Fibroblast of the aortic adventitia (primary cell): ENCODE data around the gene POLR2L. TPM values are rescaled to one million over a fixed set of nuclear protein-coding genes. Genes with fewer than 3 reads are reported as not detected.
A peak's percentile ranks its signal among the peaks of the same experiment; 100 is the strongest.

Source experiments
- DNase-seq: peaks from one replicate; pipeline ENCODE4 v3.0.0-alpha.2; 2010; ENCODE audit warnings: low read depth
- H3K4me3 ChIP-seq: 2 replicates; pipeline ENCODE4 v1.5.1; 2011; ENCODE audit warnings: low read depth, mild to moderate bottlenecking, control low read depth, low read length, moderate library complexity
- small RNA-seq: library from RNA; depleted of rRNA; stranded (forward); fragments of <200 nt; gene quantifications from one replicate; pipeline ENCODE3, GENCODE V24; 2012
- total RNA-seq: library from RNA; depleted of rRNA; stranded (reverse); fragments of >200 nt; gene quantifications from 2 replicates; pipeline ENCODE4 v1.2.3, GENCODE V29; 2012; ENCODE audit warnings: low replicate concordance
- TF ChIP-seq, protein P1 (sequence below): IDR thresholded peaks from 2 replicates; pipeline ENCODE4 v1.5.1; 2011; ENCODE audit warnings: mild to moderate bottlenecking, low read length, control low read depth, inconsistent platforms; ENCODE audit not compliant: insufficient read depth

Gene POLR2L
- total RNA-seq, 1 donor, result 135 TPM

- TF ChIP-seq, protein P1, sequence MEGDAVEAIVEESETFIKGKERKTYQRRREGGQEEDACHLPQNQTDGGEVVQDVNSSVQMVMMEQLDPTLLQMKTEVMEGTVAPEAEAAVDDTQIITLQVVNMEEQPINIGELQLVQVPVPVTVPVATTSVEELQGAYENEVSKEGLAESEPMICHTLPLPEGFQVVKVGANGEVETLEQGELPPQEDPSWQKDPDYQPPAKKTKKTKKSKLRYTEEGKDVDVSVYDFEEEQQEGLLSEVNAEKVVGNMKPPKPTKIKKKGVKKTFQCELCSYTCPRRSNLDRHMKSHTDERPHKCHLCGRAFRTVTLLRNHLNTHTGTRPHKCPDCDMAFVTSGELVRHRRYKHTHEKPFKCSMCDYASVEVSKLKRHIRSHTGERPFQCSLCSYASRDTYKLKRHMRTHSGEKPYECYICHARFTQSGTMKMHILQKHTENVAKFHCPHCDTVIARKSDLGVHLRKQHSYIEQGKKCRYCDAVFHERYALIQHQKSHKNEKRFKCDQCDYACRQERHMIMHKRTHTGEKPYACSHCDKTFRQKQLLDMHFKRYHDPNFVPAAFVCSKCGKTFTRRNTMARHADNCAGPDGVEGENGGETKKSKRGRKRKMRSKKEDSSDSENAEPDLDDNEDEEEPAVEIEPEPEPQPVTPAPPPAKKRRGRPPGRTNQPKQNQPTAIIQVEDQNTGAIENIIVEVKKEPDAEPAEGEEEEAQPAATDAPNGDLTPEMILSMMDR, result no peak
- H3K4me3 ChIP-seq, result no peak overlapping the region
- DNase-seq, result no peak
These were observed 49.9 kb downstream of the POLR2L start for GRCh38 chr11:792535-792821.

- no peak overlapping the region for H3K4me3 ChIP-seq
- no peak for DNase-seq
- TF ChIP-seq, protein P1, result no peak
These were observed 50.4 kb downstream of the POLR2L start for GRCh38 chr11:791658-792534.

GRCh38 chr11:790721-791564, 51.4 kb downstream of the POLR2L start:
- H3K4me3 ChIP-seq, result no peak overlapping the region
- TF ChIP-seq, protein P1, result no peak
- DNase-seq, result peak; percentile 30

- H3K4me3 ChIP-seq, result peak within 1 kb of the TSS; percentile 57
- peak; percentile 57 for DNase-seq
- TF ChIP-seq, protein P1, result no peak
These were observed 52.4 kb downstream of the POLR2L start, which contains the start of gene CEND1 for GRCh38 chr11:789943-790342. Gene CEND1, minus strand, starts transcription at chr11:790090. Its CDS starts 1,514 bp downstream, at chr11:788576.

Small RNA genes lying within 50 kb of the gene (small RNA-seq; reads per million reads assigned to genes)
- gene SNORA52, result not detected

Other genes starting within 250 kb of the POLR2L start
- 6.5 and 6.8 TPM in 2 replicates for gene IRF7, start 226.6 kb downstream of the POLR2L start, total RNA-seq
- not detected in 2 replicates for gene CDHR5, start 217.6 kb downstream of the POLR2L start, total RNA-seq
- gene SCT, start 215.3 kb downstream of the POLR2L start, total RNA-seq, result not detected in 2 replicates
- gene DRD4, start 205.3 kb downstream of the POLR2L start, total RNA-seq, result 0.09 and 0.16 TPM in 2 replicates
- gene DEAF1, start 147.3 kb downstream of the POLR2L start, total RNA-seq, result 26.7 and 40.0 TPM in 2 replicates
- 3.6 and 9.4 TPM in 2 replicates for gene TMEM80, start 146.7 kb downstream of the POLR2L start, total RNA-seq
- 47.9 and 49.2 TPM in 2 replicates for gene EPS8L2, start 136.3 kb downstream of the POLR2L start, total RNA-seq
- 123 and 146 TPM in 2 replicates for gene TALDO1, start 95.1 kb downstream of the POLR2L start, total RNA-seq
- 40.6 and 53.4 TPM in 2 replicates for gene GATD1, start 65.0 kb downstream of the POLR2L start, total RNA-seq
- 0.65 and 1.2 TPM in 2 replicates for gene CEND1, start 52.4 kb downstream of the POLR2L start, total RNA-seq
- gene SLC25A22, start 44.2 kb downstream of the POLR2L start, total RNA-seq, result 16.7 and 17.6 TPM in 2 replicates
- gene PIDD1, start 37.3 kb downstream of the POLR2L start, total RNA-seq, result 6.3 and 8.8 TPM in 2 replicates
- gene RPLP2, start 32.6 kb downstream of the POLR2L start, total RNA-seq, result 99.4 and 841 TPM in 2 replicates
- 20.0 and 27.7 TPM in 2 replicates for gene PNPLA2, start 23.6 kb downstream of the POLR2L start, total RNA-seq
- 1.3 and 1.8 TPM in 2 replicates for gene CRACR2B, start 14.6 kb downstream of the POLR2L start, total RNA-seq
- 159 and 311 TPM in 2 replicates for gene CD151, start 9.6 kb downstream of the POLR2L start, total RNA-seq
- gene TSPAN4, start 323 bp upstream of the POLR2L start, total RNA-seq, result 164 and 252 TPM in 2 replicates
- 35.1 and 47.2 TPM in 2 replicates for gene CHID1, start 68.3 kb upstream of the POLR2L start, total RNA-seq
- 65.4 and 72.9 TPM in 2 replicates for gene AP2A2, start 83.3 kb upstream of the POLR2L start, total RNA-seq
- under 0.01 TPM in 1 of 2 replicates, not detected in the other for gene MUC6, start 194.2 kb upstream of the POLR2L start, total RNA-seq
- not detected in 2 replicates for gene MUC2, start 232.3 kb upstream of the POLR2L start, total RNA-seq